Upper lobe of right lung (tissue), 1 donor: ENCODE data around the gene PLPP4. TPM values are rescaled to one million over a fixed set of nuclear protein-coding genes. Genes with fewer than 3 reads are reported as not detected.

ENCODE experiments used
- ATAC-seq: fragments of 200-7000 bp; cut with Tn5 transposase; one replicate; pipeline ENCODE4 v1.9.1; 2020; ENCODE audit warnings: mild to moderate bottlenecking, moderate library complexity
- DNase-seq: peaks from one replicate; pipeline ENCODE4 v3.0.0-alpha.2; 2020
- H3K27ac ChIP-seq: fragments of 200-600 bp; one replicate; pipeline ENCODE4 v1.8.0; 2022
- H3K27me3 ChIP-seq: fragments of 200-600 bp; one replicate; pipeline ENCODE4 v1.8.0; 2022; ENCODE audit warnings: mild to moderate bottlenecking
- H3K36me3 ChIP-seq: fragments of 200-600 bp; one replicate; pipeline ENCODE4 v1.8.0; 2022
- H3K4me1 ChIP-seq: fragments of 200-600 bp; one replicate; pipeline ENCODE4 v1.8.0; 2022
- H3K4me3 ChIP-seq: fragments of 200-600 bp; one replicate; pipeline ENCODE4 v1.8.0; 2022; ENCODE audit warnings: mild to moderate bottlenecking
- H3K9me3 ChIP-seq: fragments of 200-600 bp; one replicate; pipeline ENCODE4 v1.8.0; 2022
- CTCF ChIP-seq: fragments of 200-600 bp; IDR thresholded peaks from one replicate; pipeline ENCODE4 v1.8.0; 2022; ENCODE audit warnings: antibody characterized with exemption
- intact Hi-C: fragments of 100-400 bp; cut with DNase I; formaldehyde crosslinking; loops from one replicate; pipeline ENCODE4 v1.11.0; 2022
- total RNA-seq: library from RNA; stranded (reverse); fragmentation: NEBNext Ultra II Directional; extraction: Animal tissue kit (Norgen Biotek cat#: 25700); gene quantifications from one replicate; pipeline ENCODE4 v1.2.1, GENCODE V29; 2021
- donor health status: DM: no; HTN: yes; CAD: no; lungs with severe emphysema.

The PLPP4 gene
- total RNA-seq, 1 donor from 2014 or later: 0.38 TPM

- H3K27ac ChIP-seq: no peak overlapping the region
- DNase-seq (no peak), ATAC-seq (no peak)
- no peaks in the 10 kb centered on the region for H3K27me3 ChIP-seq
- H3K9me3 ChIP-seq: peaks cover 4% of the 10 kb centered on the region
- no peak overlapping the region for H3K4me3 ChIP-seq
- H3K36me3 ChIP-seq: no peaks in the 10 kb centered on the region
- TF ChIP-seq CTCF: no peak
- intact Hi-C loops: no loop called here
- H3K4me1 ChIP-seq: no peaks in the 10 kb centered on the region
Measured at GRCh38 chr10:120552262-120552661, 95.2 kb downstream of the PLPP4 start.

- H3K4me3 ChIP-seq: no peak overlapping the region
- ATAC-seq (no peak), DNase-seq (no peak)
- intact Hi-C loops: no loop called here
- no peaks in the 10 kb centered on the region for H3K27me3 ChIP-seq
- H3K9me3 ChIP-seq: peaks cover 4% of the 10 kb centered on the region
- H3K27ac ChIP-seq: no peak overlapping the region
- no peak for TF ChIP-seq CTCF
- no peaks in the 10 kb centered on the region for H3K4me1 ChIP-seq
- no peaks in the 10 kb centered on the region for H3K36me3 ChIP-seq
Measured at GRCh38 chr10:120553911-120554310, 96.9 kb downstream of the PLPP4 start.

- no peak overlapping the region for H3K4me3 ChIP-seq
- no peak for ATAC-seq
- no peaks in the 10 kb centered on the region for H3K36me3 ChIP-seq
- H3K27ac ChIP-seq: no peak overlapping the region
- no peak for TF ChIP-seq CTCF
- H3K27me3 ChIP-seq: no peaks in the 10 kb centered on the region
- no peak for DNase-seq
- H3K9me3 ChIP-seq: no peaks in the 10 kb centered on the region
- intact Hi-C loops: no loop called here
- H3K4me1 ChIP-seq: no peaks in the 10 kb centered on the region
Measured at GRCh38 chr10:120555436-120555835, 98.4 kb downstream of the PLPP4 start.

- no peaks in the 10 kb centered on the region for H3K27me3 ChIP-seq
- no peak overlapping the region for H3K4me3 ChIP-seq
- DNase-seq (no peak), ATAC-seq (no peak)
- intact Hi-C loops: no loop called here
- no peaks in the 10 kb centered on the region for H3K9me3 ChIP-seq
- no peak for TF ChIP-seq CTCF
- no peak overlapping the region for H3K27ac ChIP-seq
- no peaks in the 10 kb centered on the region for H3K4me1 ChIP-seq
- H3K36me3 ChIP-seq: no peaks in the 10 kb centered on the region
Measured at GRCh38 chr10:120555842-120556532, 99.0 kb downstream of the PLPP4 start.

GRCh38 chr10:120557311-120557710 lies 100.3 kb downstream of the PLPP4 start:
- H3K27ac ChIP-seq: no peak overlapping the region
- TF ChIP-seq CTCF: no peak
- no peaks in the 10 kb centered on the region for H3K27me3 ChIP-seq
- H3K4me1 ChIP-seq: no peaks in the 10 kb centered on the region
- no peak for DNase-seq
- no peaks in the 10 kb centered on the region for H3K36me3 ChIP-seq
- no peaks in the 10 kb centered on the region for H3K9me3 ChIP-seq
- no peak overlapping the region for H3K4me3 ChIP-seq
- intact Hi-C loops: no loop called here
- ATAC-seq: no peak

- no peak for TF ChIP-seq CTCF
- Histone ChIP-seq H3K36me3 (no peaks in the 10 kb centered on the region), H3K9me3 (no peaks in the 10 kb centered on the region), H3K27ac (no peak overlapping the region), H3K4me1 (no peaks in the 10 kb centered on the region), H3K4me3 (no peak overlapping the region), H3K27me3 (no peaks in the 10 kb centered on the region)
- intact Hi-C loops: no loop called here
- no peak for DNase-seq
- no peak for ATAC-seq
Measured at GRCh38 chr10:120559800-120560199, 102.8 kb downstream of the PLPP4 start.
